Activated naive CD4-positive, alpha-beta T cell treated with anti-CD3 and anti-CD28 coated beads, Interleukin-2, amount 10 ng/mL, durations not matched to agents 7 days and 5 days (primary cell): ENCODE data around the gene SMG1.
A peak's percentile ranks its signal among the peaks of the same experiment; 100 is the strongest.
"Not testable (repeated sequence)": the region's sequence is repeated elsewhere in the genome, so short reads cannot be mapped to it uniquely, and the experiment has no call there.

ENCODE experiments used
- CTCF ChIA-PET: fragments of 350-600 bp; sonication (Branson Sonifier 250); formaldehyde crosslinking; loops from one replicate; lab custom pipeline; 2021; ENCODE audit warnings: antibody characterized with exemption; lab: Charles Lee
- DNase-seq: peaks from one replicate; pipeline ENCODE4 v3.0.0-alpha.2; 2020
- H3K27ac Mint-ChIP-seq: one replicate; pipeline ENCODE4 v1.8.0; 2021; ENCODE audit warnings: mild to moderate bottlenecking, moderate library complexity, mixed read lengths
- H3K27me3 Mint-ChIP-seq: one replicate; pipeline ENCODE4 v1.8.0; 2021; ENCODE audit warnings: mild to moderate bottlenecking, mixed read lengths
- H3K36me3 Mint-ChIP-seq: one replicate; pipeline ENCODE4 v1.8.0; 2021; ENCODE audit warnings: mixed read lengths
- H3K4me1 Mint-ChIP-seq: one replicate; pipeline ENCODE4 v1.8.0; 2021; ENCODE audit warnings: mixed read lengths
- H3K4me3 Mint-ChIP-seq: one replicate; pipeline ENCODE4 v1.8.0; 2021; ENCODE audit warnings: mild to moderate bottlenecking, moderate library complexity, mixed read lengths
- H3K9me3 Mint-ChIP-seq: one replicate; pipeline ENCODE4 v1.8.0; 2021; ENCODE audit warnings: mixed read lengths

Gene SMG1

DNA sequence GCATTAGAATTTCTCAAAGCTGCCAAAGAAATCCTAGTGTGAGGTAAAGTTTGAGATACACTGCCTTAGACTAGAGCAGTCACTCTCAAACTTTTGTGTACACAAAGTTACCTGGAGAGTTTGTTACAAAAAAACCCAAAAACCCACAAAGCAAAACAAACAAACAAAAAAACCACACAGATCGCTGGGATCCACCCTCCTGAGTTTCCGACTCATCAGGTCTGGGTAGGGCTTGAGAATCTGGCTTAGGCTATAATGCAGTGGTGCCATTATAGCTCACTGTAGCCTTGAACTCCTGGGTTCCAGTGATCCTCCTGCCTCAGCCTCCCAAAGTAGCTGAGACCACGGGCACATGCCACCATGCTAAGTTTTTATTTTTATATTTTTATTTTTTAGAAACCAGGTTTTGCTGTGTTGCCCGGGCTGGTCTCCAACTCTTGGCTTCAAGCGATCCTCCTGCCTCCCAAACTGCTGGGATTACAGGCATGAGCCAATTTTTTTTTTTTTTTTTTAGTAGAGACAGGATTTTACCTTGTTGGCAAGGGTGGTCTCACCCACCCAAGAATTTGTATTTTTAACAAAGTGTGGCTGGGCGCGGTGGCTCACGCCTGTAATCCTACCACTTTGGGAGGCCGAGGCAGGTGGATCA is 22.3 kb upstream of the SMG1 start:
- Mint-ChIP-seq H3K4me1 (peaks cover 32% of the 10 kb centered on the region), H3K36me3 (no peaks in the 10 kb centered on the region), H3K4me3 (no peak overlapping the region), H3K27ac (no peak overlapping the region), H3K27me3 (peaks cover 12% of the 10 kb centered on the region), H3K9me3 (no peaks in the 10 kb centered on the region)
- no peak for DNase-seq
- CTCF ChIA-PET = no interaction called here

DNA sequence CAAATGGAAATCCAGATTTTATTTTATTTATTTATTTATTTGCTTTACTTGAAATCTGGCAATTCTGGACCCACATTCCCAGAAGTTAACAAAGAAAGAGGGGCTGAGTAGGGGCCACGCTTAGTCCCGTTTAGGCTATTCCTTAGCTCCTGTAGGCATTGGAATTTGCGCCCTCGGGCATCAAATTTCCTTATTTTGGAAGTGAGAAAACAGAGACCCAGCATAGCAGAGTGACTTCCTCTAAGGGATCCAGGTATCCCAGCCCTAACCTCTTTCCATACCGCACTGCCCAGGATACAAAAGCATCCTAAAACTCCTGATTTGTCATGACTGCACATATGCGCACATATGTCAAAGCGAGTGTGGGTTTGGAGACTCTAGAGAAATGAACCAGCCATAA is 19.0 kb upstream of the SMG1 start:
- no peak overlapping the region for H3K4me3 Mint-ChIP-seq
- H3K36me3 Mint-ChIP-seq = no peaks in the 10 kb centered on the region
- CTCF ChIA-PET = interaction anchor here (1.3 to 2.1 kb wide), 2 partner anchors 12 to 13 kb away, joined by 4 to 6 read pairs; no protein-coding TSS in a partner anchor
- no peak overlapping the region for H3K27ac Mint-ChIP-seq
- no peaks in the 10 kb centered on the region for H3K9me3 Mint-ChIP-seq
- peaks cover 18% of the 10 kb centered on the region for H3K27me3 Mint-ChIP-seq
- peaks cover 22% of the 10 kb centered on the region for H3K4me1 Mint-ChIP-seq
- no peak for DNase-seq

DNA sequence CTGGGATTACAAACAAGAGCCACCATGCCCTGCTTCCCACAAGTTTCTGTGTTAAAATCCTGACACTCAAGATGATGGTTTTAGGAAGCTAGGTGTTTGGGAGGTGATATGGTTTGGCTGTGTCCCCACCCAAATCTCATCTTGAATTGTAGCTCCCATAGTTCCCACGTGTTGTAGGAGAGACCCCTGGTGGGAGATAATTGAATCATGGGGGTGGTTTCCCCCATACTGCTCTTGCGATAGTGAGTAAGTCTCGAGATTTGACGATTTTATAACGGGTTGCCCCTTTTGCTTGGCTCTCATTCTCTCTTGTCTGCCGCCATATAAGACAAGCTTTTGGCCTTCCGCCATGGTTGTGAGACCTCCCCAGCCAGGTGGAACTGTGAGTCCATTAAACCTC is 17.2 kb upstream of the SMG1 start:
- no peaks in the 10 kb centered on the region for H3K36me3 Mint-ChIP-seq
- no peak overlapping the region for H3K27ac Mint-ChIP-seq
- CTCF ChIA-PET = no interaction called here
- DNase-seq = no peak
- no peaks in the 10 kb centered on the region for H3K9me3 Mint-ChIP-seq
- no peak overlapping the region for H3K4me3 Mint-ChIP-seq
- H3K27me3 Mint-ChIP-seq = peaks cover 18% of the 10 kb centered on the region
- peaks cover 20% of the 10 kb centered on the region for H3K4me1 Mint-ChIP-seq

DNA sequence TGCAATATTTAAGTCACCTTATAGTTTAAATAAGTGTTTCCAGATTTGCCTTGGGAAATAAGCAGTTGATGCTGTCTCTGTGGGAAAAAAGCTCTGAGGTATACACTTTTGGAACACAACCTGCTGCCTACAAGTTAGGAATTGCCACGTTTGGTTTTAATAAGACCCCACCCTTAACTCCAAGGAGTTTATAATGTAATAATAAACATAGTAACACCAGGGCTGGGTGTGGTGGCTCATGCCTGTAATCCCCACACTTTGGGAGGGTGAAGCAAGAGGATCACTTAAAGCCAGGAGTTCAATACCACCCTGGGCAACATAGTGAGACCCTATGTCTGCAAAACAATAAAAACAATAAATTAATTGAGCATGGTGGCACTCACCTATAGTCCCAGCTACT is 15.9 kb upstream of the SMG1 start:
- peaks cover 18% of the 10 kb centered on the region for H3K27me3 Mint-ChIP-seq
- H3K9me3 Mint-ChIP-seq = no peaks in the 10 kb centered on the region
- CTCF ChIA-PET = no interaction called here
- H3K36me3 Mint-ChIP-seq = no peaks in the 10 kb centered on the region
- peaks cover 22% of the 10 kb centered on the region for H3K4me1 Mint-ChIP-seq
- H3K27ac Mint-ChIP-seq = no peak overlapping the region
- no peak for DNase-seq
- no peak overlapping the region for H3K4me3 Mint-ChIP-seq

DNA sequence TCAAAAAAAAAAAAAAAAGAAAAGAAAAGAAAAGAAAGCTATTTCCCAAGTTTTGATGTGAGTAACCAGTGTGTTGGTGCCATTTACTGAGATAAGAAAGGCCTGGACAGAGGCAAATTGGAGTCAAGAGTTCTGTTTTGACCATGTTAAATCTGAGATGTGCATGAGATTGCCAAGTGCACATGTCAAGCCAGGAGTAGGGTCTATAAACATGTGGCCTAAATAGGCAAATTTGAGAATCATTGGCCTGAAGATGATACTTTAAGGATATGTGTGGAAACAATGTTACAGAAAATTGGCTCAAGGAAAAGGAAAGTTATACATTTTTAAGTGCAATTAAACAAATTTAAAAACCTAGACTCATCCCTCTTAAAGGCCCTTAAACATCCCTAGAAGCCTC is 15.3 kb upstream of the SMG1 start:
- Mint-ChIP-seq H3K27me3 (peaks cover 22% of the 10 kb centered on the region), H3K36me3 (no peaks in the 10 kb centered on the region), H3K27ac (no peak overlapping the region), H3K9me3 (no peaks in the 10 kb centered on the region), H3K4me1 (peaks cover 25% of the 10 kb centered on the region), H3K4me3 (no peak overlapping the region)
- DNase-seq = no peak
- CTCF ChIA-PET = no interaction called here

DNA sequence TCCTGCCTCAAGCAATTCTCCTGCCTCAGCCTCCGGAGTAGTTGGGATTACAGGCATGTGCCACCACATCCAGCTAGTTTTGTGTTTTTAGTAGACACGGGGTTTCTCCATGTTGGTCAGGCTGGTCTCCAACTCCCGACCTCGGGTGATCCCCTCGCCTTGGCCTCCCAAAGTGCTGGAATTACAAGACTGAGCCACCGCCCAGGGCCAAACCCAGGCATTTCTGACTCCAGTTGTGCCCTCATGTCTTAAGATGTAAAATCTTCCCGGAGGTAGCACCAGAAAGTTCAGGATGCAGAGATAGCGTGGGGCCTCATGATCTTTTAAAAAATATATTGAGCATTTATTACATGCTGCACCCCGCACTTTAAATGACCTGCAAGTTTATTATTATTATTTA is 12.8 kb upstream of the SMG1 start:
- no peak for DNase-seq
- CTCF ChIA-PET = no interaction called here
- no peaks in the 10 kb centered on the region for H3K36me3 Mint-ChIP-seq
- H3K4me3 Mint-ChIP-seq = no peak overlapping the region
- no peaks in the 10 kb centered on the region for H3K9me3 Mint-ChIP-seq
- H3K27me3 Mint-ChIP-seq = peaks cover 15% of the 10 kb centered on the region
- no peak overlapping the region for H3K27ac Mint-ChIP-seq
- peaks cover 12% of the 10 kb centered on the region for H3K4me1 Mint-ChIP-seq

DNA sequence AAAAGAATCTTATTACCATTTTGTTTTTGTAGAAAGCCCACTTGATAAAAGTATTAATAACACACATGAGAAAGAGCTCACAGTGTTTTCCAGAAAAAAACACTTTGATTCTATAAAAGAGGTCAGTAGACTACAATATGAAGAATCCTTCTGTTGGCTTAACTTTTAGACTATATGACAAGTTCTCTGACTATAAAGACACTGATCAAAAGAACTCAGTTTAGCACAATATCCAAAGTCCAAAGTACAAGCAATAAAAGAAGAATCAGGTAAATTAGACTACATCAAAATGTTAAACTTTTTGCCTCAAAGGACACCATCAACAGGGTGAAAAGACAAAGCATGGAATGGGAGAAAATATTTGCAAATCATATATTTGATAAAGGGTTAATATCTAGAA is 11.2 kb upstream of the SMG1 start:
- CTCF ChIA-PET = interaction anchor here (2.0 kb wide), 1 partner anchor 9 kb away, joined by 6 read pairs; no protein-coding TSS in a partner anchor
- H3K27me3 Mint-ChIP-seq = peaks cover 18% of the 10 kb centered on the region
- H3K9me3 Mint-ChIP-seq = no peaks in the 10 kb centered on the region
- DNase-seq = no peak
- H3K4me3 Mint-ChIP-seq = no peak overlapping the region
- H3K36me3 Mint-ChIP-seq = no peaks in the 10 kb centered on the region
- H3K4me1 Mint-ChIP-seq = peaks cover 12% of the 10 kb centered on the region
- no peak overlapping the region for H3K27ac Mint-ChIP-seq

DNA sequence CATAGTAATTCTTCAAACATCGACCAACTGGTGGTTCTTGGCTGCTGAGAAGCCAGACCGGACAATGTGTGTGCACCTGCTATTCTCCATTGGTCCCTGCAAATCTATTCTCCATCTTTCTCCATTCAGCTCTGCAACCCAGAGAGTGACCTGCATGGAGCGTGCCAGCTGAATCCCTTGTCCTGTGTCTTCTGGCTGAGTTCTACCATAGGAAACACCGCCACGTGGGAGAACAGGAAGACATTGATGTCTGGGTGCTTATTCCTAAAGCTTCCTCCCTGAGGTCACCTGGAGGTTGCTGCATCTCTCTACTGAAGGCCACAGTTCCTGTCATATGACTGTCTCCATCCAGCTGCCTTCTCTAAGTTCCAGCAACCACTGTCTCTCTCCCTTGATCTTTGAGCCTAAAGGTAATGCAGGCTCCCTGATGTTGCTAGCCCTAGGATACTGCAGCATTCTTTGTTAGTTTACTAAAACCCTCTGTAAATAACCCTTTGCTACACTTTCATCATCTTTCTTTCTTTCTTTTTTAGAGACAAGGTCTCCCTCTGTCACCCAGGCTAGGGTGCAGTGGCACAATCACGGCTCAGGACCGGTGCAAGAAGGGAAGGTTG is 10.6 kb upstream of the SMG1 start:
- no peak overlapping the region for H3K4me3 Mint-ChIP-seq

DNA sequence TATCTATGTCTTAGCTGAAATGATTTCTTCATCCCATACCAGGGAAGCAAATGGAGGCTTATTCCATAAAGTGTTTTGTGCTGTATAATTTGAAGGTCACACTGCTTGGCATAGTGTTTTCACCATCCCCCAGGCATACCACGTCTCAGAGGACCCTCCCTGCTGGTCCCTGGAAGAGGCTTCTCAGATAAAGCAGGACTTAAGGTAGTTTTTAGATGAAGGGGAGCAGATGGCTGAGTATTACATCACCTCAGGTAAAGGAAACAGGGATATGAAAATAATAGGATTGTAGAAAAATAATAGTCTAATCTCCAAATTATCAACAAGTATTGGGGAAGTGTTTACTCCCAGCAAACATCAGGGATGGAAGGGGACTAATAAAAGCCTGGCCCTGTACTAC is 7.3 kb upstream of the SMG1 start:
- Mint-ChIP-seq H3K36me3 (no peaks in the 10 kb centered on the region), H3K4me1 (peaks cover 14% of the 10 kb centered on the region), H3K27ac (no peak overlapping the region), H3K27me3 (peaks cover 20% of the 10 kb centered on the region), H3K9me3 (no peaks in the 10 kb centered on the region), H3K4me3 (no peak overlapping the region)
- DNase-seq = no peak
- CTCF ChIA-PET = interaction anchor here (1.5 kb wide), 1 partner anchor 12 kb away, joined by 4 read pairs; no protein-coding TSS in a partner anchor

More for the DNA sequence above, 10.6 kb upstream of the SMG1 start:
- H3K4me1 Mint-ChIP-seq = peaks cover 14% of the 10 kb centered on the region
- H3K36me3 Mint-ChIP-seq = no peaks in the 10 kb centered on the region
- peaks cover 17% of the 10 kb centered on the region for H3K27me3 Mint-ChIP-seq
- CTCF ChIA-PET = interaction anchor here (2.0 kb wide), 1 partner anchor 10 kb away, joined by 6 read pairs; no protein-coding TSS in a partner anchor
- H3K27ac Mint-ChIP-seq = no peak overlapping the region
- H3K9me3 Mint-ChIP-seq = no peaks in the 10 kb centered on the region
- DNase-seq = no peak

DNA sequence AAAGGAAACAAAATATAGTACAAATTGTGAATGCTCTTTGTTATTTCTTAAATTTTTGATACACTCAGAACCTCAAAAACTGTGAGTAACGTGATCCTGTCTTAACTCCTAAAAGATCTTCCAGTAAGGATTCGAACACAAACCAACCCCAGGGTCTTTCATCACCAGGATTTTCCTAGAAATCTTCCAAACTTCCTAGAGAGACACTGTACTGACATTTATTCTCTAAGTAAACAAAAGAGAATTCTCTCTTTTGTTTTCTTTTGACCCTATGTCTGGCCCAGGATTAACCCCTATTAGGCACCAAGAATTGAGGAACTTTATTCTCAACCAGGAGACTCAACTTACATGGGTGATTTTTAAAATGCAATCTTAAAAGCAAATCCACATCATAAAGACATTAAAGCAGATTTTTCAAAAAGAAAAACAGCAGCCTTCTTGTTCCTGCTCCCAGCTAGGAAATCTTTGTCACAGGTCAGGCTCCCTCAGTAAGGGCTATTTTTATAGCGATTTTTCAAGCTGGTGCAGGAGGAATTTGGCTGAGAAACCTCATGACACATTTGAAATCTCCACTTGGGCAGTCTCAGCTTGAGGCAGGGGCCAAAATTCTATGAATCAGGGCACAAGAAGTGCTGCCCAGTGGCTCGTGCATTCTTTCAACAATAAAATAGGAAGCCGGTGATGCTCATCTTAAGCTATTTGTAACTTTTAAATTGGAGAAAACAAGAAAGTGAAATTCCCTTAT is 6.2 kb upstream of the SMG1 start:
- no peak for DNase-seq
- no peak overlapping the region for H3K27ac Mint-ChIP-seq
- H3K36me3 Mint-ChIP-seq = no peaks in the 10 kb centered on the region
- peaks cover 20% of the 10 kb centered on the region for H3K27me3 Mint-ChIP-seq
- peaks cover 16% of the 10 kb centered on the region for H3K4me1 Mint-ChIP-seq
- no peaks in the 10 kb centered on the region for H3K9me3 Mint-ChIP-seq
- CTCF ChIA-PET = interaction anchor here (1.5 kb wide), 1 partner anchor 13 kb away, joined by 4 read pairs; no protein-coding TSS in a partner anchor
- no peak overlapping the region for H3K4me3 Mint-ChIP-seq

DNA sequence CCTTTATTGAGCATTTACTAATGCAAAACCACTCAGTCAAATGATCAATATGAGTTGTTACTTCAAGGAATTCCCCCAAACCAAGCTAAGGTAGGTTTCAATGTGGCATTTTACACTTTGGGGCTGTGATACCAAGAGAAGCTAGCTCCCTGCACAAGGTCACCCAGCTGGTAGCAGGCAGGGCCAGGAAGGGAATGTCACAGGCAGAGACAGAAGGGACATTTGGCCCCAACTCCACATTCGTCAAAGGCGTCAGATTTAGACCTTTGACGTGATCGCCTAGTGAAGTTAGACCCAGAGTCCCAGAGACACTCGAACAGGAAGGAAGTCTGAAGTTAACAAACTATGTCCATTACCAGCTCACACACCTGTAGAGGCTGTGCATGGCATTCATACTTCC is 5.5 kb upstream of the SMG1 start:
- Mint-ChIP-seq H3K27me3 (peaks cover 25% of the 10 kb centered on the region), H3K27ac (no peak overlapping the region), H3K4me1 (peaks cover 15% of the 10 kb centered on the region), H3K9me3 (no peaks in the 10 kb centered on the region), H3K4me3 (no peak overlapping the region), H3K36me3 (no peaks in the 10 kb centered on the region)
- no peak for DNase-seq
- CTCF ChIA-PET = no interaction called here

DNA sequence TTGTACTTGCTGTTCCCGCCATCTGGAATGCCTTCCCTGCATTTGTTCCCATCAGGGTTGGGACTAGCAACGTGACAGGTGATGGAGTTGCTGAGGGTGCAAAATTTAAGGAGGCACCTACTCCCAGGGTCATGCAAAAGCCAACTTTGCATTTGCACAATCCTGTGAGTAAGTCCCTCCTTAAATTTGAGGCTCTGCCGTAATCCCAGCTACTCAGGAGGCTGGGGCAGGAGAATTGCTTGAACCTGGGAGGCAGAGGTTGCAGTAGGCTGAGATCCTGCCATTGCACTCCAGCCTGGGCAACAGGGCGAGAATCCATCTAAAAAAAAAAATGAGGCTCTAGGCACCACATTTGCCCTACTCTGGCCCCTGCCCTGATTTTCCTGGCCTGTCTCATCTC is 3.9 kb upstream of the SMG1 start:
- Mint-ChIP-seq H3K4me1 (peaks cover 16% of the 10 kb centered on the region), H3K27me3 (peaks cover 22% of the 10 kb centered on the region)
- H3K27ac Mint-ChIP-seq, H3K9me3 Mint-ChIP-seq, CTCF ChIA-PET, H3K4me3 Mint-ChIP-seq, DNase-seq, H3K36me3 Mint-ChIP-seq: not testable (repeated sequence)

DNA sequence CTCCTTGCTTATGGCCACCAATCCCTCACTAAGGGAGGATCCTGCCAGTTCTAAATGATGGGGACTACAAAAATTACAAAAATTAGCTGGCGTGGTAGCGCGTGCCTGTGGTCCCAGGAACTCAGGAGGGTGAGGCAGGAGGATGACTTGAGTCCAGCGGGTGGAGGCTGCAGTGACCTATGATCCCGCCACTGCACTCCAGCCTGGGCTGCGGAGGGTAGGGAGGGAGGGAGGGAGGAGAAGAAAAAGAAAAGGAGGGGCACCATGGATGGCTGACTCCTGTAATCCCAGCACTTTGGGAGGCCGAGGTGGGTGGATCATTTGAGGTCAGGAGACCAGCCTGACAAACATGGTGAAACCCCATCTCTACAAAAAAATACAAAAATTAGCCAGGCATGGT is 1.9 kb upstream of the SMG1 start:
- DNase-seq, CTCF ChIA-PET, H3K36me3 Mint-ChIP-seq, H3K9me3 Mint-ChIP-seq: not testable (repeated sequence)
- Mint-ChIP-seq H3K4me1 (peaks cover 31% of the 10 kb centered on the region), H3K27ac (peak overlapping the region; percentile 52), H3K4me3 (peak overlapping the region; percentile 7), H3K27me3 (peaks cover 11% of the 10 kb centered on the region)

DNA sequence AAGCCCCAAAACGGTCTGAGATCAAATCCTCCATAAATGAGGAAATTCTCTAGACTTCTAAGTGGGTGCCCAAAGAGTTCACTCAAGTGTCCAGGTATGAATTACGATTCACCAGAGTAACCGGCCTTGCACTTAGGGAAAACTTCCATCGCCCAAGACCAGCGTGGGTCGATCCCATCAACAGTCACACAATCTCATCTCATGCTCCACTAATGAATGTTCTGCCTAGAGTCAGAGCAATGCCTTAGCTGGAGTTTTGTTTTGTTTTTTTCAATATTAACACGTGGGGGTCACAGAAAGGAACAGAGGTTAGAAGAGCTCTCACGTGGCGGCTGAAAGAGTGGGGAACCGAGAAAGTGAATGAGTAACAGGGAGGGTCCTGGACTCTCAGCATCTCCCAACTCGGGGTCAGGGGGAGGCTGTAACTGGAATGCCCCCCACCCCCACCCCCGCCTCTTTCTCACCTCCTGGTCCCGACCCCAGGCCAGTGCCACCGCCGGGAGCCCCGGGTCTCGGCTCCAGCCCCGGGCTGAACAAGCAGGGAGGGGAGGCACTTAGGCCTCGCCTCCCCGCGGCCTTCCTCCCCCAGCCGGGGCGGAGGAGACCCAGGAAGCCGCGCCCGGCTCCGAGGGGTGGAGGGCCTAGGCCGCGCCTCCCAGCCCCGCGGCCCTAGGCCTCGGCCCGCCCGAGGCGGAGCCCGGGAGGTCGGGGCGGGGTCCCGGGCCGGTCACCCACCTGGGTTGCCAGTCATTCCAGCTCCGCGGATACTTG is 808 bp downstream of the SMG1 start:
- Mint-ChIP-seq H3K36me3 (peaks cover 13% of the 10 kb centered on the region), H3K4me1 (peaks cover 40% of the 10 kb centered on the region), H3K4me3 (peak overlapping the region; percentile 99), H3K27ac (peak overlapping the region; percentile 98)
- DNase-seq = peak; percentile 81
- H3K9me3 Mint-ChIP-seq, CTCF ChIA-PET, H3K27me3 Mint-ChIP-seq: not testable (repeated sequence)
